ENCODE measurements around the gene NUP88.

DNA sequence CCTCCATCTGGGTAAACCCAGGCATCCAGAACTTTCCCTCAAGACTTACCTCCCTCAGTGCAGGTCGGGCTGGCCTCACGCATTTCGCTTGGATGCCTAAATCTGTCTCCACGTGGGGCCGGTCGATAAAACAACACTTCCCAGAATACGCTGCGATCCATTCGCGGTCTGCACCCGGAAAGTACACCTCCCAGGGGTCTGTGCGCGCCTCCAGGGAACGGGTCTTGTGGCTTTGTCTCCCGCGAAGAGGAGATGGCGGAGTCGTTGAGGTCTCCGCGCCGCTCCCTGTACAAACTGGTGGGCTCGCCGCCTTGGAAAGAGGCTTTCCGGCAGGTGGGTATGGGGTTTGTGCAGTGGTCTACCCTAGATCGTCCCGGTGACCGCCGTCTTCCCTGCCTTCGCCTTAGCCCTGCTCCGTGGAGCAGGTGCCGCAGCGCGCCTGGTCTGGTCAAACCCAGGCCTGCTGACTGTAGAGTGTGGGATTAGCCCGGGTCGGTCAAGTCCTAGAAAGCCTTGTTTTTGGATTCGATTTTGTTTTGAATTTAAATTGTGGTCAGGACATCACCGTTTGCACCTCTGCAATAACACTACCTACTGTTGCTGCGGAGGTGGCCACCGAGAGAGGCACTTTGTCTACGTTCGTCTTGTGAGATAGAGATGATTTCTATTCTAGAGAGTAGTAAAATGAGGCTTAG lies 644 bp upstream of the NUP88 start, which contains the start of gene RPAIN:
- TF ChIP-seq, protein P1, sequence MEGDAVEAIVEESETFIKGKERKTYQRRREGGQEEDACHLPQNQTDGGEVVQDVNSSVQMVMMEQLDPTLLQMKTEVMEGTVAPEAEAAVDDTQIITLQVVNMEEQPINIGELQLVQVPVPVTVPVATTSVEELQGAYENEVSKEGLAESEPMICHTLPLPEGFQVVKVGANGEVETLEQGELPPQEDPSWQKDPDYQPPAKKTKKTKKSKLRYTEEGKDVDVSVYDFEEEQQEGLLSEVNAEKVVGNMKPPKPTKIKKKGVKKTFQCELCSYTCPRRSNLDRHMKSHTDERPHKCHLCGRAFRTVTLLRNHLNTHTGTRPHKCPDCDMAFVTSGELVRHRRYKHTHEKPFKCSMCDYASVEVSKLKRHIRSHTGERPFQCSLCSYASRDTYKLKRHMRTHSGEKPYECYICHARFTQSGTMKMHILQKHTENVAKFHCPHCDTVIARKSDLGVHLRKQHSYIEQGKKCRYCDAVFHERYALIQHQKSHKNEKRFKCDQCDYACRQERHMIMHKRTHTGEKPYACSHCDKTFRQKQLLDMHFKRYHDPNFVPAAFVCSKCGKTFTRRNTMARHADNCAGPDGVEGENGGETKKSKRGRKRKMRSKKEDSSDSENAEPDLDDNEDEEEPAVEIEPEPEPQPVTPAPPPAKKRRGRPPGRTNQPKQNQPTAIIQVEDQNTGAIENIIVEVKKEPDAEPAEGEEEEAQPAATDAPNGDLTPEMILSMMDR (IDR thresholded peaks at IDR 0.05; ENCODE audit: extremely low read depth in 1 of 2, insufficient read depth in 1 of 2, low read depth in 1 of 2, low read length in 2 of 2), result no peak
- TF ChIP-seq EZH2 (IDR thresholded peaks at IDR 0.05; ENCODE audit: borderline replicate concordance, low read depth, low read length, severe bottlenecking) (no peak), POLR2A (IDR thresholded peaks at IDR 0.05; ENCODE audit: low read depth, low read length) (peak; percentile 89), POLR2AphosphoS5 (IDR thresholded peaks at IDR 0.05; ENCODE audit: insufficient read depth, low read depth, low read length) (peak; percentile 65), JUN (IDR thresholded peaks at IDR 0.05; ENCODE audit: borderline replicate concordance, insufficient read depth, insufficient read length, low read depth) (no peak)
- TF ChIP-seq, protein P2, sequence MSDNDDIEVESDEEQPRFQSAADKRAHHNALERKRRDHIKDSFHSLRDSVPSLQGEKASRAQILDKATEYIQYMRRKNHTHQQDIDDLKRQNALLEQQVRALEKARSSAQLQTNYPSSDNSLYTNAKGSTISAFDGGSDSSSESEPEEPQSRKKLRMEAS (IDR thresholded peaks at IDR 0.05; ENCODE audit: insufficient read depth, insufficient read length), result peak; percentile 36
